ENCODE measurements around the gene SLC25A21. TPM values are rescaled to one million over a fixed set of nuclear protein-coding genes. Genes with fewer than 3 reads are reported as not detected.

Gene SLC25A21
- total RNA-seq, 1 experiment from 2014 or later = 8.2 TPM

- DNase-seq (ENCODE audit: low spot score) = no peak
- in situ Hi-C loops (cut with HindIII; ENCODE audit: low sequenced_read_pairs) = no loop called here
Observed at GRCh38 chr14:36666416-36667206, 505.8 kb downstream of the SLC25A21 start.

- no peak for DNase-seq (ENCODE audit: low spot score)
- in situ Hi-C loops (cut with HindIII; ENCODE audit: low sequenced_read_pairs) = no loop called here
Observed at GRCh38 chr14:36665887-36666415, 506.5 kb downstream of the SLC25A21 start.

- in situ Hi-C loops (cut with HindIII; ENCODE audit: low sequenced_read_pairs) = no loop called here
- DNase-seq (ENCODE audit: low spot score) = no peak
Observed at GRCh38 chr14:36664322-36665193, 507.8 kb downstream of the SLC25A21 start.

- DNase-seq (ENCODE audit: low spot score) = no peak
- in situ Hi-C loops (cut with HindIII; ENCODE audit: low sequenced_read_pairs) = no loop called here
Observed at GRCh38 chr14:36663404-36664321, 508.7 kb downstream of the SLC25A21 start.

- DNase-seq (ENCODE audit: low spot score) = no peak
- in situ Hi-C loops (cut with HindIII; ENCODE audit: low sequenced_read_pairs) = no loop called here
Observed at GRCh38 chr14:36662543-36663403, 509.6 kb downstream of the SLC25A21 start.

GRCh38 chr14:36662258-36662542 is 510.2 kb downstream of the SLC25A21 start:
- in situ Hi-C loops (cut with HindIII; ENCODE audit: low sequenced_read_pairs) = no loop called here
- DNase-seq (ENCODE audit: low spot score) = no peak

GRCh38 chr14:36661506-36662257 is 510.7 kb downstream of the SLC25A21 start, which contains the start of gene PAX9:
PAX9 (plus strand) TSS chr14:36661860; CDS start chr14:36662090, 230 bp downstream.
- DNase-seq (ENCODE audit: low spot score) = no peak
- in situ Hi-C loops (cut with HindIII; ENCODE audit: low sequenced_read_pairs) = no loop called here

GRCh38 chr14:36660736-36661505 is 511.5 kb downstream of the SLC25A21 start:
- in situ Hi-C loops (cut with HindIII; ENCODE audit: low sequenced_read_pairs) = no loop called here
- no peak for DNase-seq (ENCODE audit: low spot score)

- in situ Hi-C loops (cut with HindIII; ENCODE audit: low sequenced_read_pairs) = no loop called here
- no peak for DNase-seq (ENCODE audit: low spot score)
Observed at GRCh38 chr14:36659822-36660735, 512.3 kb downstream of the SLC25A21 start.

GRCh38 chr14:36659010-36659821 is 513.2 kb downstream of the SLC25A21 start:
- in situ Hi-C loops (cut with HindIII; ENCODE audit: low sequenced_read_pairs) = no loop called here
- DNase-seq (ENCODE audit: low spot score) = no peak

- in situ Hi-C loops (cut with HindIII; ENCODE audit: low sequenced_read_pairs) = no loop called here
Observed at GRCh38 chr14:36658123-36659009, 514.0 kb downstream of the SLC25A21 start.

GRCh38 chr14:36657399-36658122 is 514.8 kb downstream of the SLC25A21 start:
- in situ Hi-C loops (cut with HindIII; ENCODE audit: low sequenced_read_pairs) = no loop called here
- no peak for DNase-seq (ENCODE audit: low spot score)

More at GRCh38 chr14:36658123-36659009, 514.0 kb downstream of the SLC25A21 start:
- DNase-seq (ENCODE audit: low spot score) = no peak

GRCh38 chr14:36656687-36657398 is 515.6 kb downstream of the SLC25A21 start:
- DNase-seq (ENCODE audit: low spot score) = no peak

More at GRCh38 chr14:36656687-36657398, 515.6 kb downstream of the SLC25A21 start:
- in situ Hi-C loops (cut with HindIII; ENCODE audit: low sequenced_read_pairs) = no loop called here

All from G401 (cell line).